Measurements from ENCODE around the gene HES7. TPM values are rescaled to one million over a fixed set of nuclear protein-coding genes. Genes with fewer than 3 reads are reported as not detected.
A peak's percentile ranks its signal among the peaks of the same experiment; 100 is the strongest.

The HES7 gene
- total RNA-seq, 1 donor: not detected

DNA sequence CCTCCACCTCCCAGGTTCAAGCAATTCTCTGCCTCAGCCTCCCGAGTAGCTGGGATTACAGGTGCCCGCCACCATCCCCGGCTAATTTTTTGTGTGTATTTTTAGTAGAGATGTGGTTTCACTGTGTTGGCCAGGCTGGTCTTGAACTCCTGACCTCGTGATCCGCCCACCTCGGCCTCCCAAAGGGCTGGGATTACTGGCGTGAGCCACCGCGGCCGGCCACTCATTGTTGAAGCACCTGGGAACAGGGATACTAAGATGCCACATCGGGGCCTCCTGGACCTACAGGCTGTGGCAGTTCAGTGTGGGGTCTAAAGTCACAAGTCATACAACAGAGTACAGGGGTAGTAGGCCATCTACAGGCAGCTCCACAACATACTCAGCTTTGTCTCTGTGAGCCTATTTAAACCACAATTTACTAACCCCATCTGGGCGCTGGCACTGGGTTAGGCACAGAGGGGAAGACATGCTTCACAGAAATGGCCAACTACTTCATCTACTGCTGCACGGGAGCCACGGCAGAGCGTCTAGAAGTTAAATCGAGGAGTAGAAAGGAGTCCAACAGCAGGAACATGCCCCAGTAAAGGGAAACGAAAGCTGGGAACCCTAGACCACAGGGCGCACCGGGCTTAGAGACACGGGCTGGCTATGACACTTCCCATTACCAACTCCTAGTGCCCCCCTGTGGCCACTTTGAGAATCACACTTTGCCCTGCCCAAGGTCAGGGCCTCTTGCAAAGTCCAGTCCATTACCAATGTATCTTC lies 34.5 kb upstream of the HES7 start:
- H3K4me2 ChIP-seq (ENCODE audit: insufficient read depth, low read length): peak overlapping the region; percentile 47
- H3K9me3 ChIP-seq (ENCODE audit: low read depth, low read length): no peaks in the 10 kb centered on the region
- peaks cover 14% of the 10 kb centered on the region for H4K20me1 ChIP-seq (ENCODE audit: insufficient read depth, low read length)
- DNase-seq (ENCODE audit: insufficient read length, low spot score, missing footprints): peak; percentile 98
- no peak overlapping the region for H2AFZ ChIP-seq (ENCODE audit: low read length)
- H3K4me3 ChIP-seq (ENCODE audit: insufficient read depth, low read length): no peak overlapping the region
- H3K36me3 ChIP-seq (ENCODE audit: insufficient read depth, low read length): peaks cover 19% of the 10 kb centered on the region
- H3K27me3 ChIP-seq (ENCODE audit: insufficient read depth, low read length): no peaks in the 10 kb centered on the region
- TF ChIP-seq, protein P1, sequence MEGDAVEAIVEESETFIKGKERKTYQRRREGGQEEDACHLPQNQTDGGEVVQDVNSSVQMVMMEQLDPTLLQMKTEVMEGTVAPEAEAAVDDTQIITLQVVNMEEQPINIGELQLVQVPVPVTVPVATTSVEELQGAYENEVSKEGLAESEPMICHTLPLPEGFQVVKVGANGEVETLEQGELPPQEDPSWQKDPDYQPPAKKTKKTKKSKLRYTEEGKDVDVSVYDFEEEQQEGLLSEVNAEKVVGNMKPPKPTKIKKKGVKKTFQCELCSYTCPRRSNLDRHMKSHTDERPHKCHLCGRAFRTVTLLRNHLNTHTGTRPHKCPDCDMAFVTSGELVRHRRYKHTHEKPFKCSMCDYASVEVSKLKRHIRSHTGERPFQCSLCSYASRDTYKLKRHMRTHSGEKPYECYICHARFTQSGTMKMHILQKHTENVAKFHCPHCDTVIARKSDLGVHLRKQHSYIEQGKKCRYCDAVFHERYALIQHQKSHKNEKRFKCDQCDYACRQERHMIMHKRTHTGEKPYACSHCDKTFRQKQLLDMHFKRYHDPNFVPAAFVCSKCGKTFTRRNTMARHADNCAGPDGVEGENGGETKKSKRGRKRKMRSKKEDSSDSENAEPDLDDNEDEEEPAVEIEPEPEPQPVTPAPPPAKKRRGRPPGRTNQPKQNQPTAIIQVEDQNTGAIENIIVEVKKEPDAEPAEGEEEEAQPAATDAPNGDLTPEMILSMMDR (IDR thresholded peaks at IDR 0.05; ENCODE audit: extremely low read depth, low read depth, low read length): peak; percentile 91
- peak overlapping the region; percentile 100 for H3K27ac ChIP-seq (ENCODE audit: low read depth, low read length)
- peaks cover 49% of the 10 kb centered on the region for H3K4me1 ChIP-seq (ENCODE audit: insufficient read depth, low read length)
- peaks cover 43% of the 10 kb centered on the region for H3K79me2 ChIP-seq (ENCODE audit: insufficient read depth, low read length)

DNA sequence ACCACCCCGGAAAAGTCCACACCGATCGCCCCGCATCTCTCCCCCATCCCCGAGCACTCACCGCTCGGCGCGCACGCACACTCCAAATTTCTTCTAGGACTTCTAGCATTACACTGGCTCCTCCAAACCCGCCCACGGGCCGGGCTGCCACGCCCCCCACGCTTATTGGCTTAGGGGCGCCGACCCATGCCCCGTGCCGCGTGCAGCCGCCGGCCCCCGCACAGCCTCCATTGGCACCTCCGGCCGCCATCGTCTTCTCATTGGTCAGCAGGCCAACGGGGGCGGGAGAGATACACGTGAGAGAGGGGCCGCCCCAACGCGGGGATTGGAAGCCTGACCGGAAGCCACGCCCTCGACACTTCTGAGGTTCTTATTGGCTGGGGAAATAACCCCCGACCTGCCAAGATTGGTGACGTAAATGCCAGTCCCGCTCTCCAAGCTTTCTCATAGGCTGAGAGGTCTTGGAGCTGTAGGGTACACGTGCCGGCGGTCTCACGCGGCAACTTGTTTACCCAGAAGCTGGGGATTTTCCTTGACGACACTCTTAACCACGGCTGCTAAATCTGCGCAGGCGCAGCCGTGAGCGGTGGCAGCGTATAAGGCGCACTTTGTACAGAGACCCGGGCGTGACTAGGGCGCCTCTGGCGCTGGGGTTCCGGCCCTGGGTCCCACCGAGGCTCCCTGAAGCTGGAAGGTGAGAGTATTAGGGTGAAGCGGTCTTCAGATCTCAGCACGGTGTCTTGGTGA lies 32.5 kb upstream of the HES7 start:
- TF ChIP-seq, protein P1 (IDR thresholded peaks at IDR 0.05; ENCODE audit: extremely low read depth, low read depth, low read length): no peak
- H2AFZ ChIP-seq (ENCODE audit: low read length): no peak overlapping the region

DNA sequence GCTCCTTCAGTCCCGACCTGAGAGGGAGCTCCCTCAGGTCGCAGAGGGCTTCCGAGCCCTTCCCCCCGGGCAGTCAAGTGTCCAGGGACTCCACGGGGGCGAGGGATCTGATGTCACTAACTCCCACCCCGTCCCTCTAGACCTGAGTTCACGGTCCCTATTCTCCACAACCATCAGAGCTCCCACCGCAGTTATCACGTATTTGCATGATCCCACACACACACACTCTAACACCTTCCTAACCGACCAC lies 32.0 kb upstream of the HES7 start:
- H3K79me2 ChIP-seq (ENCODE audit: insufficient read depth, low read length): peaks cover 35% of the 10 kb centered on the region
- H3K4me2 ChIP-seq (ENCODE audit: insufficient read depth, low read length): peak overlapping the region; percentile 92
- H3K4me3 ChIP-seq (ENCODE audit: insufficient read depth, low read length): peak overlapping the region; percentile 83
- H3K9me3 ChIP-seq (ENCODE audit: low read depth, low read length): no peaks in the 10 kb centered on the region
- H4K20me1 ChIP-seq (ENCODE audit: insufficient read depth, low read length): peaks cover 12% of the 10 kb centered on the region
- H3K27me3 ChIP-seq (ENCODE audit: insufficient read depth, low read length): no peaks in the 10 kb centered on the region
- peak; percentile 79 for DNase-seq (ENCODE audit: insufficient read length, low spot score, missing footprints)
- no peak overlapping the region for H2AFZ ChIP-seq (ENCODE audit: low read length)
- H3K4me1 ChIP-seq (ENCODE audit: insufficient read depth, low read length): peaks cover 54% of the 10 kb centered on the region
- H3K36me3 ChIP-seq (ENCODE audit: insufficient read depth, low read length): peaks cover 14% of the 10 kb centered on the region
- peak overlapping the region; percentile 100 for H3K27ac ChIP-seq (ENCODE audit: low read depth, low read length)
- TF ChIP-seq, protein P1 (IDR thresholded peaks at IDR 0.05; ENCODE audit: extremely low read depth, low read depth, low read length): no peak

More for the DNA sequence above, 32.5 kb upstream of the HES7 start:
- peaks cover 37% of the 10 kb centered on the region for H3K79me2 ChIP-seq (ENCODE audit: insufficient read depth, low read length)
- H3K27me3 ChIP-seq (ENCODE audit: insufficient read depth, low read length): no peaks in the 10 kb centered on the region
- peak overlapping the region; percentile 100 for H3K27ac ChIP-seq (ENCODE audit: low read depth, low read length)
- H3K36me3 ChIP-seq (ENCODE audit: insufficient read depth, low read length): peaks cover 19% of the 10 kb centered on the region
- H3K4me2 ChIP-seq (ENCODE audit: insufficient read depth, low read length): peak overlapping the region; percentile 92
- peak overlapping the region; percentile 83 for H3K4me3 ChIP-seq (ENCODE audit: insufficient read depth, low read length)
- peak; percentile 99 for DNase-seq (ENCODE audit: insufficient read length, low spot score, missing footprints)
- no peaks in the 10 kb centered on the region for H3K9me3 ChIP-seq (ENCODE audit: low read depth, low read length)
- H4K20me1 ChIP-seq (ENCODE audit: insufficient read depth, low read length): peaks cover 10% of the 10 kb centered on the region
- H3K4me1 ChIP-seq (ENCODE audit: insufficient read depth, low read length): peaks cover 54% of the 10 kb centered on the region
